Measurements from ENCODE around the gene TIMM44. TPM values are rescaled to one million over a fixed set of nuclear protein-coding genes. Genes with fewer than 3 reads are reported as not detected.

The TIMM44 gene
- total and polyA plus RNA-seq, 2 donors (not counting 3 experiments of a cell fraction or from before 2014, with no cell fraction given) = 61.5 to 64.3 TPM

GRCh38 chr19:7924651-7925170 lies 18.8 kb downstream of the TIMM44 start:
- intact Hi-C loops (cut with micrococcal nuclease) = loop anchor here (1.0 to 5.0 kb wide), 2 partner anchors 71 to 242 kb away; partner anchors contain the start of gene TRAPPC5
- peak overlapping the region in 1 of 3 experiments; percentile 29 for H3K4me3 ChIP-seq (replicated peaks in 1 of 3; ENCODE audit: insufficient read depth in 1 of 3, low read depth in 1 of 3, low read length in 3 of 3)
- DNase-seq (ENCODE audit: low read depth, low spot score) (no peak), FAIRE-seq (no peak)
- TF ChIP-seq POLR2A (IDR thresholded peaks at IDR 0.05; ENCODE audit: low read depth, low read length) = no peak
- no peak for TF ChIP-seq FOS (IDR thresholded peaks at IDR 0.05; ENCODE audit: borderline replicate concordance, insufficient read depth, low read length)
- TF ChIP-seq, protein P1, sequence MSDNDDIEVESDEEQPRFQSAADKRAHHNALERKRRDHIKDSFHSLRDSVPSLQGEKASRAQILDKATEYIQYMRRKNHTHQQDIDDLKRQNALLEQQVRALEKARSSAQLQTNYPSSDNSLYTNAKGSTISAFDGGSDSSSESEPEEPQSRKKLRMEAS (IDR thresholded peaks at IDR 0.05; ENCODE audit: insufficient read depth, insufficient read length) = no peak
- no peak for TF ChIP-seq GATA2 (IDR thresholded peaks at IDR 0.05; ENCODE audit: insufficient read depth, insufficient read length, low read depth, low read length)
- no peak for TF ChIP-seq JUN (IDR thresholded peaks at IDR 0.05; ENCODE audit: borderline replicate concordance, insufficient read depth, insufficient read length, low read depth)
- TF ChIP-seq POLR2AphosphoS5 (IDR thresholded peaks at IDR 0.05; ENCODE audit: insufficient read depth, low read depth, low read length) = no peak
- TF ChIP-seq CTCF (IDR thresholded peaks at IDR 0.05; ENCODE audit: extremely low read depth in 1 of 2, insufficient read depth in 1 of 2, low read depth in 1 of 2, low read length in 2 of 2) = no peak
- no peak for TF ChIP-seq MYC (IDR thresholded peaks at IDR 0.05; ENCODE audit: low read depth, low read length)
- TF ChIP-seq EZH2 (IDR thresholded peaks at IDR 0.05; ENCODE audit: borderline replicate concordance, low read depth, low read length, severe bottlenecking) = no peak
- POLR2A ChIA-PET = no interaction called here
- no peaks in the 10 kb centered on the region for H3K9me1 ChIP-seq (replicated peaks; ENCODE audit: control insufficient read depth, extremely low read depth, insufficient read depth, low read length)
- H3K79me2 ChIP-seq (ENCODE audit: control insufficient read depth, insufficient read depth, low read length) = no peaks in the 10 kb centered on the region
- dilution Hi-C loops (cut with MboI; ENCODE audit: extremely low pct_ligation_motif_present, low sequenced_read_pairs) = no loop called here
- peaks cover 0 to 5% of the 10 kb centered on the region in 2 experiments for H3K36me3 ChIP-seq (ENCODE audit: control insufficient read depth in 2 of 2, extremely low read depth in 1 of 2, insufficient read depth in 2 of 2, low read length in 2 of 2)
- TSS peak; percentile 37 for BruUV-seq (replicated peaks)
- no peak overlapping the region for H3K4me2 ChIP-seq (ENCODE audit: insufficient read depth, low read length)
- no peaks in the 10 kb centered on the region for H3K27me3 ChIP-seq (ENCODE audit: control insufficient read depth in 2 of 2, insufficient read depth in 2 of 2, low read length in 2 of 2)
- CTCF ChIA-PET = interaction anchor here (1.5 to 1.6 kb wide), 2 partner anchors 21 to 356 kb away, joined by 3 to 5 read pairs; partner anchors contain the start of gene MAP2K7
- no peak overlapping the region for H2AFZ ChIP-seq (ENCODE audit: low read depth, low read length)
- H4K20me1 ChIP-seq (replicated peaks; ENCODE audit: control insufficient read depth, extremely low read depth, insufficient read depth, low read length) = no peaks in the 10 kb centered on the region
- H3K9ac ChIP-seq (replicated peaks; ENCODE audit: extremely low read depth, insufficient read depth, low read length) = no peak overlapping the region
- H3K27ac ChIP-seq (ENCODE audit: insufficient read depth, low read depth, low read length) = no peak overlapping the region
- H3K4me1 ChIP-seq (ENCODE audit: control insufficient read depth, extremely low read depth, insufficient read depth, low read length) = peaks cover 31% of the 10 kb centered on the region
- no peaks in the 10 kb centered on the region for H3K9me3 ChIP-seq (replicated peaks; ENCODE audit: control insufficient read depth, insufficient read depth, low read length)
